HL-60 (cell line): ENCODE measurements around the gene LRP1B.

ENCODE experiments used
- DNase-seq, 2 experiments: peaks; one replicate each; pipeline ENCODE4 v3.0.0-alpha.2; 2010 to 2020; ENCODE audit warnings: low read depth in 1 of 2, low spot score in 1 of 2
- H3K27ac ChIP-seq: fragments of 250-450 bp; sonication (Bioruptor Pico); replicated peaks from 2 replicates; pipeline ENCODE4 v1.5.1; 2020; ENCODE audit warnings: mild to moderate bottlenecking, moderate library complexity
- H3K27me3 ChIP-seq: fragments of 250-450 bp; sonication (Bioruptor Pico); 2 replicates; pipeline ENCODE4 v1.5.1; 2021; ENCODE audit warnings: mild to moderate bottlenecking, moderate library complexity; ENCODE audit not compliant: insufficient read depth, poor library complexity, severe bottlenecking
- H3K4me3 ChIP-seq: replicated peaks from 2 replicates; pipeline ENCODE4 v1.5.1; 2011; ENCODE audit warnings: mild to moderate bottlenecking, control low read depth, low read length; ENCODE audit not compliant: insufficient read depth
- CTCF ChIP-seq: IDR thresholded peaks from one replicate; pipeline ENCODE4 v1.5.1; 2011; ENCODE audit warnings: low read length, control low read depth, inconsistent platforms; ENCODE audit not compliant: insufficient read depth
- GABPA ChIP-seq: IDR thresholded peaks from 2 replicates; pipeline ENCODE4 v1.6.1; 2012; ENCODE audit warnings: low read depth
- POLR2AphosphoS5 ChIP-seq: IDR thresholded peaks from 2 replicates; pipeline ENCODE4 v1.6.1; 2012; ENCODE audit warnings: low read depth
- REST ChIP-seq: IDR thresholded peaks from 2 replicates; pipeline ENCODE4 v1.6.1; 2012; ENCODE audit warnings: low read depth; ENCODE audit not compliant: insufficient replicate concordance
- SPI1 ChIP-seq: IDR thresholded peaks from 2 replicates; pipeline ENCODE4 v1.6.1; 2012; ENCODE audit warnings: low read depth, mild to moderate bottlenecking, borderline replicate concordance

The LRP1B gene

GRCh38 chr2:140855471-140855870 is 1275.3 kb downstream of the LRP1B start:
- Histone ChIP-seq H3K4me3 (no peak overlapping the region), H3K27ac (no peak overlapping the region), H3K27me3 (no peaks in the 10 kb centered on the region)
- no peak for DNase-seq
- TF ChIP-seq POLR2AphosphoS5 (no peak), REST (no peak), SPI1 (no peak), CTCF (no peak), GABPA (no peak)

DNA sequence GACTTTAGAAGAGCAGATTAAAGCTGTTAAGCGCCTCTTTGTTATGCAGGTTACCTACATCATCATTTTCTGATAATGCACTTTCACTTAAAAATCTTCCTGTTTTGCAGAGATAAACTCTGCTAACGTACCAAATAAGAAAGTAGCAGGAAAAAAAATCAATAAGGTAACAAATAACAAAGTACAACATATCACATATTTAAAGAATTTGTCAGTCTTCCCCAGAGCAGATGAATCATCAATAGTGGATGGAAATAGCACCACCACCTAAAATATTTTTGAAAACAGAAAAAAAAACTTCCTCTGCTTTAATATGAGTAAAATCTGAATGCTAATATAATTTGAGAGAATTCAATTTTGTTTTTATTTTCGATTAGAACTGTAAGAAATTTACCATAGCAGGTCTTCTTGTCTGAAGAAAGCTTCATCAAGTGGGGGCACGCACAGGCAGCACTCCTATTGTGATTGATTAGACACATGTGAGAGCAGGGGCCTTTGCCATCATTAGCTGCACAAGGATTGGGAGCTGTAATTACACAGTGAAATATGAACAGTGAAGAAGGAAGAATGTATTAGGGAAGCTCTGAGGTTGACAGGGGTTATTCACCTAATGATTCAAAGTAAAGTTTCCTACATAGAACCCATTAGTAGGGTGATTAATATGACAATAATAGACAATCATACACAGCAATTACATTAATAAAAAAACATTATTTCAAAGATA is 1279.4 kb downstream of the LRP1B start:
- no peak overlapping the region for H3K4me3 ChIP-seq
- TF ChIP-seq SPI1 (no peak), CTCF (no peak), GABPA (no peak), POLR2AphosphoS5 (no peak), REST (no peak)
- DNase-seq: no peak
- H3K27ac ChIP-seq: no peak overlapping the region
- H3K27me3 ChIP-seq: no peaks in the 10 kb centered on the region

GRCh38 chr2:140843186-140843585 is 1287.6 kb downstream of the LRP1B start:
- TF ChIP-seq REST (no peak), SPI1 (no peak), CTCF (no peak), GABPA (no peak), POLR2AphosphoS5 (no peak)
- Histone ChIP-seq H3K27me3 (no peaks in the 10 kb centered on the region), H3K27ac (no peak overlapping the region), H3K4me3 (no peak overlapping the region)
- DNase-seq: no peak
